Ovary (tissue), 9 donors: Measurements from ENCODE around the gene SLC20A1. TPM values are rescaled to one million over a fixed set of nuclear protein-coding genes. Genes with fewer than 3 reads are reported as not detected.

Experiments
- DNase-seq, 5 donors: peaks; one replicate each; pipeline ENCODE4 v3.0.0-alpha.2; 2019 to 2020
- H3K27ac ChIP-seq, 2 donors: fragments of 200-600 bp; one replicate each; pipeline versions ENCODE4 v1.5.1 to v1.8.0; 2019 to 2022
- H3K27me3 ChIP-seq: fragments of 200-600 bp; one replicate; pipeline ENCODE4 v1.8.0; 2022
- H3K36me3 ChIP-seq: fragments of 200-600 bp; sonication (generic); one replicate; pipeline ENCODE4 v1.5.1; 2019
- H3K4me1 ChIP-seq: one replicate; pipeline ENCODE4 v1.8.1; 2013; ENCODE audit warnings: mild to moderate bottlenecking, moderate library complexity; ENCODE audit not compliant: insufficient read depth
- H3K4me3 ChIP-seq: fragments of 200-600 bp; sonication (generic); one replicate; pipeline ENCODE4 v1.5.1; 2017
- H3K9me3 ChIP-seq, 2 donors: fragments of 200-600 bp in 1 of 2; sonication (generic) in 1 of 2; one replicate each; pipeline versions ENCODE4 v1.5.1 to v1.8.1; 2013 to 2019; ENCODE audit warnings: mild to moderate bottlenecking in 1 of 2, moderate library complexity in 1 of 2
- EP300 ChIP-seq: sonication (generic); formaldehyde crosslinking; IDR thresholded peaks from one replicate; pipeline ENCODE4 v1.6.1; 2017; ENCODE audit warnings: antibody characterized with exemption
- POLR2A ChIP-seq: fragments of 450-650 bp; IDR thresholded peaks from one replicate; pipeline ENCODE4 v1.6.1; 2017; ENCODE audit warnings: antibody characterized with exemption, mild to moderate bottlenecking, moderate library complexity
- WGBS, 3 donors: extraction: QIAGEN DNeasy Blood & Tissue Kit in 1 of 3; methylation state at CpG; one replicate each; pipeline versions ENCODE4 v1.1.5 to v1.1.7; 2013 to 2017; 5-methylcytosine and 5-hydroxymethylcytosine counted together
- intact Hi-C, 4 donors: fragments of 100-400 bp; cut with DNase I; formaldehyde crosslinking; loops; one replicate each; pipeline versions ENCODE4 v1.11.0 to v1.15.1; 2022 to 2023
- polyA plus RNA-seq, 2 donors: library from polyadenylated mRNA; stranded (reverse); fragments of 200-250 nt in 1 of 2; fragments of 350-450 nt in 1 of 2; fragmentation: Illumina TruSeq in 1 of 2; extraction: RNeasy Lipid Tissue Mini Kit (QIAGEN cat#74804) in 1 of 2; gene quantifications; one replicate each; pipeline ENCODE4 v1.2.3, GENCODE V29; 2013 to 2014
- total RNA-seq, 7 donors: library from RNA; depleted of rRNA in 2 of 7; stranded (reverse); fragments of >200 nt in 2 of 7; fragmentation: NEBNext Ultra II Directional in 3 of 7; extraction: Animal tissue kit (Norgen Biotek cat#: 25700) in 3 of 7; gene quantifications; one replicate each; pipeline versions ENCODE4 v1.1.0 to v1.2.4, GENCODE V29; 2016 to 2023
- TF ChIP-seq, protein P1 (sequence below), 3 donors: fragments of 450-650 bp in 2 of 3; fragments of 200-600 bp in 1 of 3; IDR thresholded peaks; one replicate each; pipeline versions ENCODE4 v1.5.1 to v1.8.0; 2016 to 2022; ENCODE audit warnings: antibody characterized with exemption in 3 of 3, mild to moderate bottlenecking in 1 of 3
- donor health status: DM: no; HTN: no; CAD: no; lungs with moderate emphysema.
- donor health status: DM: no; HTN: no; CAD: no.
- donor health status: Bipolar disorder and iron deficiency.
- donor health status: DM: yes; HTN: yes; CAD: no.
- donor health status: DM: no; HTN: no; CAD: no.
- donor health status: DM: yes; HTN: yes; CAD: no.

SLC20A1 gene
- total and polyA plus RNA-seq, 9 donors, result 8.2 to 49.9 (median 19.9) TPM

DNA sequence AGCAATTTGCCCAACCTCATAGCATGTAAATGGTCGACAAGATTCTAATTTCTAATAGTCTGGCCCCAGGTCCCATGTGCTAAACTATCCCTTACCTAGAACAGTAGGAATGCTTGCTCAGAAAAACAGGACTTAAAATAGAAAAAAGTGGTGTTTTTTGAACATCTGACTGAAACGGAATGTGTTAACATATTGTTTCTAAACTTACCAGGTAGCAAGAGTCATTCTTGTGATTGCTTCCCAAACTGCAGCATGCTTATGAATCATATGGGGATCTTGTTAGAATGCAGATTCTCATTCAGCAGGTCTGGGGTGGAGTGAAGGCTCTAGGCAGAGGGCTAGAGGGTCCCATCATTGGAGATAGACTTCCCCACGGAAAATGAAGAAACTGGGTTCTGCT lies 5.8 kb upstream of the SLC20A1 start:
- H3K4me1 ChIP-seq, result no peaks in the 10 kb centered on the region
- DNase-seq, result no peak
- no peaks in the 10 kb centered on the region for H3K9me3 ChIP-seq
- no peak overlapping the region for H3K27ac ChIP-seq
- no peak overlapping the region for H3K4me3 ChIP-seq
- 78 to 85% (median 84%) methylated on average over 3 of the region's 3 CpGs for WGBS, 3 donors
- H3K36me3 ChIP-seq, result no peaks in the 10 kb centered on the region
- intact Hi-C loops, result no loop called here
- no peaks in the 10 kb centered on the region for H3K27me3 ChIP-seq
- TF ChIP-seq, protein P1, sequence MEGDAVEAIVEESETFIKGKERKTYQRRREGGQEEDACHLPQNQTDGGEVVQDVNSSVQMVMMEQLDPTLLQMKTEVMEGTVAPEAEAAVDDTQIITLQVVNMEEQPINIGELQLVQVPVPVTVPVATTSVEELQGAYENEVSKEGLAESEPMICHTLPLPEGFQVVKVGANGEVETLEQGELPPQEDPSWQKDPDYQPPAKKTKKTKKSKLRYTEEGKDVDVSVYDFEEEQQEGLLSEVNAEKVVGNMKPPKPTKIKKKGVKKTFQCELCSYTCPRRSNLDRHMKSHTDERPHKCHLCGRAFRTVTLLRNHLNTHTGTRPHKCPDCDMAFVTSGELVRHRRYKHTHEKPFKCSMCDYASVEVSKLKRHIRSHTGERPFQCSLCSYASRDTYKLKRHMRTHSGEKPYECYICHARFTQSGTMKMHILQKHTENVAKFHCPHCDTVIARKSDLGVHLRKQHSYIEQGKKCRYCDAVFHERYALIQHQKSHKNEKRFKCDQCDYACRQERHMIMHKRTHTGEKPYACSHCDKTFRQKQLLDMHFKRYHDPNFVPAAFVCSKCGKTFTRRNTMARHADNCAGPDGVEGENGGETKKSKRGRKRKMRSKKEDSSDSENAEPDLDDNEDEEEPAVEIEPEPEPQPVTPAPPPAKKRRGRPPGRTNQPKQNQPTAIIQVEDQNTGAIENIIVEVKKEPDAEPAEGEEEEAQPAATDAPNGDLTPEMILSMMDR (IDR thresholded peaks at IDR 0.05), result no peak
- no peak for TF ChIP-seq EP300
- no peak for TF ChIP-seq POLR2A

DNA sequence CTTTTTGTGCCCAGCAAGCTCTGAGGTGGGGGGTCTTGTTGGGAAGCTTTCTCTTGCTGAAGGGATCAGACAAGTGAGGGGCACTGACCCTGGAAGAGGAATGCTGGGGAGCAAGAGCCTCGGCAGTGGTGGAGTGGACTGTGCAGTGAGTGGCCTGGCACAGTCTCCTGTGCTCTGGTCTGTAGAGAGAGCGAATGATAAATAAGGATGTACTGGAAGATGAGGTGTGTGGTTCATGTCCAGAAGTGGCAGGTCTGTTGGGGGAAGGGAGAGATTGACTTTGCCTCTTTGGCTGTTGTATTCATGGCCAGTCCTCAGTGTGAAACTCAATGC lies 5.3 kb upstream of the SLC20A1 start:
- 71 to 86% (median 81%) methylated on average over 2 of the region's 2 CpGs for WGBS, 3 donors
- Histone ChIP-seq H3K4me1 (no peaks in the 10 kb centered on the region), H3K9me3 (no peaks in the 10 kb centered on the region), H3K36me3 (no peaks in the 10 kb centered on the region), H3K4me3 (no peak overlapping the region), H3K27ac (no peak overlapping the region), H3K27me3 (no peaks in the 10 kb centered on the region)
- intact Hi-C loops, result no loop called here
- no peak for DNase-seq
- no peak for TF ChIP-seq POLR2A

DNA sequence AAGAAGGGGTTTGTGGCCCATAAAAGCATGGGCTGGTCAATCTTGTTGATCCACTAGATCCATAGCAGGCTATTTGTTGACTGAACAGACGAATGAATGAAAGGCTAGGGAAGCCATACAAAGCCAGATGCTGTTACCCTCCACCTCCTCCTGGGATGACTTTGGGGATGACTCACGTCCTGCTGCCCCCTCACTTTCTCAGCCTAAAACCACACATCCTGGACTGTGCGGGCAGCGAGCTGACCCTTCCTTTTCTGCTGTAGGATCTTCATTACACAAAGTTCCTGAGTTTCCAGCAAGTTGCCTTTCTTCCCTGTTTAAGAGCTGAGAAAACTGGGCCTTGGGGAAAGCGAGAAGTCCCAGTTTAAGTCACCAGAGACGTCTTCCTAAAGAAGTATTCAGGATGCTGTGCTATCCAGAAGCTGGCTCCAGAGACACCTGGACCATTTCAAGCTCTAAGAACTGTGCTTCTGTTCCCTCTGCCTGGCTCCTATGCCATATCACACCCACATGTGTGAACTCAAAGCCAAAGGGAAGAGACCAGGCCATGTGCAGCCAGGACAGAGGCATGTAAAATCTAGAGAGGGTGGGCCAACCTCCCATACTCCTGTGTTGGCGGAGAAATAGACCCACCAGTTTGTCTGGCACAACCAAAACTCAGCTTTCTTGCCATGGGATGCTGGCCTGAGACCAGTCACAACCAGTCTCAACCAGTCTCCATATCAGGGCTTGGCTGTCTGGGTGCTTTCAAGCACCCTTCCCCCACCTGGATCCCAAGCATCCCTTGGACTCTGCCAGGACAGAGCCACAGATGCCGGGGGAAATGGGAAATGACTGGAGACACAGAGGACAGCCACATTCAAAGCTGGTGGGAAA lies 4.7 kb upstream of the SLC20A1 start:
- Histone ChIP-seq H3K9me3 (no peaks in the 10 kb centered on the region), H3K4me1 (no peaks in the 10 kb centered on the region), H3K36me3 (no peaks in the 10 kb centered on the region), H3K4me3 (no peak overlapping the region), H3K27ac (no peak overlapping the region), H3K27me3 (no peaks in the 10 kb centered on the region)
- TF ChIP-seq POLR2A, result no peak
- TF ChIP-seq EP300, result no peak
- TF ChIP-seq, protein P1 (IDR thresholded peaks at IDR 0.05), result no peak
- intact Hi-C loops, result no loop called here
- WGBS, 3 donors, result 52 to 62% (median 60%) methylated on average over 8 of the region's 8 CpGs
- no peak for DNase-seq

DNA sequence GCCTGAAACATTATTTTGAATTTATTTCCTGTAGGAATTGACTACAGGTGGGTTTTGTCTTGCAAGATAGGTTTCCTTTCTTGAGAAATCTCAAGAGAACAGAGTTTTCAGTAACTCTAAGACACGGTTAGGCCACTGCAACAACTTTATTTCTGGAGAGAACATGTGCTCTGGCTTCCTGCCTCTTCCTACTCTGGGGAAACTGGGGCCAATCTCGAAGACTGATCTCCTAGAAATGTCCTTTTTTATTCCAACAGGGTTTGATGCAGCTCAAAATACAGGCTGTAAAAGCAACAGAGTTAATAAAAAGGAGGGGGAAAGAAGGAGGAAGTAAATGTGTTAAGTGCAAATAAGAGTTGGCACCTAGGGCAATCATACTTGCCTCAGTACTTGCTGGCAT lies 4.0 kb upstream of the SLC20A1 start:
- 7 to 30% (median 11%) methylated on average over 2 of the region's 2 CpGs for WGBS, 3 donors
- Histone ChIP-seq H3K9me3 (no peaks in the 10 kb centered on the region), H3K27me3 (no peaks in the 10 kb centered on the region), H3K4me3 (no peak overlapping the region), H3K4me1 (peaks cover under 1% of the 10 kb centered on the region), H3K27ac (no peak overlapping the region), H3K36me3 (no peaks in the 10 kb centered on the region)
- TF ChIP-seq, protein P1 (IDR thresholded peaks at IDR 0.05), result no peak
- TF ChIP-seq POLR2A (no peak), EP300 (no peak)
- DNase-seq, result no peak
- intact Hi-C loops, result no loop called here

DNA sequence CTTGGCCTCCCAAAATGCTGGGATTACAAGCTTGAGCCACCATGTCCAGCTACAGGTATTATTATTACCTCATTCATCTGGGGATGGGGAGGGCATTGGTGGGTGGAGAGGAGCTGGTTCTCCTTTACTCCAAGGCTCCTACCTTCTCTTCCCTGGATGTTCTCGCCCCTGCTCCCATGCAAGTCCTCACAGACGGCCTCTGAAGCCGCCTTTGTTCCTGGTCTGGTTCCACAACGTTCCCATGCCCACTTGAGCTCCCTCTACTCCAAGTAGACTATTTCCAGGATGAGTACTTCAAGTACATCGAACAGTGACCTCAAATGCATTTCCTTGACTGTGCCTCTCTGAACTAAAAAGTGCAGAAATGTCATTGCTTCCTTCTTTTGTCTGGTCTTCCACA lies 3.2 kb upstream of the SLC20A1 start:
- intact Hi-C loops, result no loop called here
- 88 to 94% (median 92%) methylated on average over 5 of the region's 5 CpGs for WGBS, 3 donors
- Histone ChIP-seq H3K4me3 (no peak overlapping the region), H3K27ac (no peak overlapping the region), H3K36me3 (no peaks in the 10 kb centered on the region), H3K9me3 (no peaks in the 10 kb centered on the region), H3K27me3 (no peaks in the 10 kb centered on the region), H3K4me1 (peaks cover 4% of the 10 kb centered on the region)
- TF ChIP-seq EP300, result no peak
- no peak for DNase-seq
